Transverse colon (tissue), 4 donors: ENCODE results near the gene MORC1. TPM values are rescaled to one million over a fixed set of nuclear protein-coding genes. Genes with fewer than 3 reads are reported as not detected.

Source experiments
- DNase-seq: peaks from one replicate; pipeline ENCODE4 v3.0.0-alpha.2; 2019
- H3K27ac ChIP-seq, 4 donors: fragments of 200-600 bp; sonication (generic); 2 replicates each; pipeline ENCODE4 v1.5.1; 2016 to 2018; ENCODE audit warnings: inconsistent platforms in 4 of 4
- H3K27me3 ChIP-seq: fragments of 200-600 bp; sonication (generic); 2 replicates; pipeline ENCODE4 v1.5.1; 2017; ENCODE audit warnings: inconsistent platforms
- H3K36me3 ChIP-seq, 4 donors: fragments of 200-600 bp; sonication (generic); 2 replicates each; pipeline ENCODE4 v1.5.1; 2017 to 2019; ENCODE audit warnings: inconsistent platforms in 4 of 4
- H3K4me1 ChIP-seq, 4 donors: fragments of 200-600 bp; sonication (generic); 2 replicates each; pipeline ENCODE4 v1.5.1; 2017 to 2020; ENCODE audit warnings: inconsistent platforms in 4 of 4
- H3K4me3 ChIP-seq, 4 donors: fragments of 200-600 bp; sonication (generic); 1 replicate in 1 of 4; 2 replicates in 3 of 4; pipeline versions ENCODE4 v1.5.1 to v1.6.1; 2017 to 2019; ENCODE audit warnings: inconsistent platforms in 4 of 4
- H3K9me3 ChIP-seq, 2 donors: fragments of 200-600 bp; sonication (generic); 2 replicates each; pipeline ENCODE4 v1.5.1; 2017 to 2019; ENCODE audit warnings: inconsistent platforms in 2 of 2
- CTCF ChIP-seq, 5 experiments: fragments of 200-600 bp in 3 of 5; fragments of 450-650 bp in 2 of 5; sonication (generic) in 3 of 5; IDR thresholded peaks; 1 replicate in 2 of 5; 2 replicates in 3 of 5; pipeline ENCODE4 v1.5.1; 2016 to 2017; ENCODE audit warnings: antibody characterized with exemption in 5 of 5, inconsistent platforms in 3 of 5, mild to moderate bottlenecking in 2 of 5, moderate library complexity in 1 of 5
- EP300 ChIP-seq: sonication (generic); formaldehyde crosslinking; IDR thresholded peaks from one replicate; pipeline ENCODE4 v1.6.1; 2017; ENCODE audit warnings: antibody characterized with exemption, low read depth
- POLR2A ChIP-seq: fragments of 450-650 bp; IDR thresholded peaks from one replicate; pipeline ENCODE4 v1.6.1; 2016; ENCODE audit warnings: antibody characterized with exemption, mild to moderate bottlenecking, moderate library complexity
- POLR2AphosphoS5 ChIP-seq, 3 donors: sonication (generic); formaldehyde crosslinking; IDR thresholded peaks; one replicate each; pipeline ENCODE4 v1.6.1; 2016; ENCODE audit warnings: antibody characterized with exemption in 3 of 3
- WGBS, 2 donors: methylation state at CpG; one replicate each; pipeline ENCODE4 v1.1.5; 2018; ENCODE audit warnings: low coverage in 1 of 2; 5-methylcytosine and 5-hydroxymethylcytosine counted together
- in situ Hi-C, 4 donors: fragments of 200-750 bp; cut with MboI; loops; one replicate each; pipeline versions ENCODE4 v1.15.0 to v1.15.1; 2017; ENCODE audit warnings: low sequenced_read_pairs in 3 of 4, low pct_ligation_motif_present in 1 of 4, low pct_unique_long_range_greater_than_20kb in 1 of 4
- intact Hi-C: fragments of 100-400 bp; cut with DNase I; formaldehyde crosslinking; loops from one replicate; pipeline ENCODE4 v1.15.1; 2023; ENCODE audit warnings: low total_unique reads
- total RNA-seq, 4 donors: library from RNA; depleted of rRNA; stranded (reverse); fragments of >200 nt; gene quantifications; one replicate each; pipeline ENCODE4 v1.1.0, GENCODE V29; 2016

Gene MORC1
- total RNA-seq, 4 donors from 2014 or later, result 0.16 TPM; not detected in 3

DNA sequence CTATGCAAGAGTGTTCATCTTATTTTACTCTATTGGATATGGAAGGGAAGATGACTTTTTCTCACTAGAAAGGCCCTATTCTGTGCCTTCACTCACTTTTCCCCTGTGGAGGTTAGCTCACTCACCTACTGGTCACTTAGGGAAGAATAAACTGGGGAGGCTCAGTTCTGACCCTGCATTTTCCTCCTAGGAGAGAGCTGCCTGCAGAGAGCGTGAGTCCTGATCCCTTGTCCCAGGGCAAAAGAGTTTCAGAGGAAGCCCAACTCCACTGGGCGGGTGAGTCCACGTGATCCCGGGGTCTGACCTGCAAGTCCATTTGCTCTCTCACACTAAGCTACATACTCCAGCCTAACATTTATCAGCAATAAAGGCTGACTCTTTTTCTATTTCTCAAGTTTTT lies 8.4 kb downstream of the MORC1 start:
- no peaks in the 10 kb centered on the region for H3K36me3 ChIP-seq
- TF ChIP-seq EP300 (no peak), POLR2A (no peak), POLR2AphosphoS5 (IDR thresholded peaks at IDR 0.05) (no peak), CTCF (IDR thresholded peaks at IDR 0.05) (no peak)
- no peak overlapping the region for H3K27ac ChIP-seq
- H3K4me3 ChIP-seq, result no peak overlapping the region
- no peaks in the 10 kb centered on the region for H3K9me3 ChIP-seq
- intact Hi-C loops, result no loop called here
- H3K27me3 ChIP-seq, result no peaks in the 10 kb centered on the region
- no peak for DNase-seq
- in situ Hi-C loops, result no loop called here
- WGBS, 2 donors, result 98% methylated on average over 4 of the region's 4 CpGs; no CpG with 5 or more reads in 1 of the 2 donors
- H3K4me1 ChIP-seq, result peaks cover 0 to 9% (median 3%) of the 10 kb centered on the region in 4 donors

DNA sequence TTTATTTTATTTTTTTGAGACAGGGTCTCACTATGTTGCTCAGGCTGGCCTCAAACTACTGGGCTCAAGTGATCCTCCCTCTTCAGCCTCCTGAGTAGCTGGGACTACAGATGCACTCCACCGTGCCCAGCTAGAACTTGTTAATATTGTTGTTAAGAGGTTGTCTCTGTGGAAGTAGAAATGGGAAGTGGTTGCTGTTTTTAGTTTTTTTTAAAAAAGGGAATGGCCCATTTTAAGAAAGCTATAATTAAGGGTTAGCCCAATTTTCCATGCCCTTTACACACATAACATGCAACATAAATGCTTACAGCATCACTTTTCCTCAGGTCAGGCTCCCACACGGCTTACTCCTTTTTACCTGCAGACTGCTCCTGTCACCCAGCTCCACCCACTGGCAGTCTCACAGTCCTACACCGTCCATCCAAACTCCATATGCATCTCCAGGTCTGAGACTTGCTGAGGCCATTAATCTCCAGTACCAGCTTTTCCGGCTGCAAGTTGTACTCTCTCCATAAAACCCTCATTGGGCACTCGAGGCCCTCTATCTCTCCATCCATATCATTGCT lies 19.8 kb downstream of the MORC1 start:
- in situ Hi-C loops, result no loop called here
- Histone ChIP-seq H3K9me3 (no peaks in the 10 kb centered on the region), H3K27ac (no peak overlapping the region), H3K36me3 (no peaks in the 10 kb centered on the region), H3K4me1 (no peaks in the 10 kb centered on the region), H3K27me3 (no peaks in the 10 kb centered on the region), H3K4me3 (no peak overlapping the region)
- peak; percentile 27 for DNase-seq
- TF ChIP-seq CTCF (IDR thresholded peaks at IDR 0.05) (peak in 4 of 5 experiments; percentile 15 to 35 (median 27)), EP300 (no peak)
- intact Hi-C loops, result no loop called here
- 29 to 47% methylated on average over 1 to 5 of the region's 5 CpGs for WGBS, 2 donors

GRCh38 chr3:109095166-109095565 lies 22.8 kb downstream of the MORC1 start:
- Histone ChIP-seq H3K9me3 (no peaks in the 10 kb centered on the region), H3K4me1 (no peaks in the 10 kb centered on the region), H3K4me3 (no peak overlapping the region), H3K27ac (no peak overlapping the region), H3K27me3 (no peaks in the 10 kb centered on the region), H3K36me3 (no peaks in the 10 kb centered on the region)
- no peak for TF ChIP-seq CTCF (IDR thresholded peaks at IDR 0.05)
- no peak for TF ChIP-seq EP300
- no peak for TF ChIP-seq POLR2AphosphoS5 (IDR thresholded peaks at IDR 0.05)
- TF ChIP-seq POLR2A, result no peak
- WGBS, 2 donors, result 82 to 100% methylated on average over 1 of the region's 1 CpG
- in situ Hi-C loops, result no loop called here
- no peak for DNase-seq
- intact Hi-C loops, result no loop called here

- H3K4me3 ChIP-seq, result no peak overlapping the region
- TF ChIP-seq POLR2AphosphoS5 (IDR thresholded peaks at IDR 0.05) (no peak), EP300 (no peak), POLR2A (no peak), CTCF (IDR thresholded peaks at IDR 0.05) (no peak)
- no peaks in the 10 kb centered on the region for H3K27me3 ChIP-seq
- H3K4me1 ChIP-seq, result no peaks in the 10 kb centered on the region
- no peaks in the 10 kb centered on the region for H3K9me3 ChIP-seq
- no peaks in the 10 kb centered on the region for H3K36me3 ChIP-seq
- intact Hi-C loops (no loop called here), in situ Hi-C loops (no loop called here)
- H3K27ac ChIP-seq, result no peak overlapping the region
- no peak for DNase-seq
Observed at GRCh38 chr3:109093561-109093960, 24.4 kb downstream of the MORC1 start.
